DND-41 (cell line): ENCODE measurements around the gene CEBPG.

Experiments
- ATAC-seq: fragments of 200-7000 bp; cut with Tn5 transposase; 3 replicates; pipeline ENCODE4 v1.9.1; 2021; ENCODE audit warnings: low read depth; ENCODE audit not compliant: insufficient read depth
- DNase-seq: peaks from one replicate; pipeline ENCODE4 v3.0.0-alpha.2; 2020
- H2AFZ ChIP-seq: 2 replicates; pipeline ENCODE4 v1.6.0; 2012; ENCODE audit warnings: low read depth, low read length
- H3K27ac ChIP-seq: 2 replicates; pipeline ENCODE4 v1.5.1; 2012; ENCODE audit warnings: low read length, inconsistent platforms
- H3K27me3 ChIP-seq: fragments of 200-600 bp; sonication (generic); 2 replicates; pipeline ENCODE4 v1.6.0; 2012; ENCODE audit warnings: low read length, mild to moderate bottlenecking, inconsistent platforms; ENCODE audit not compliant: insufficient read depth, poor library complexity
- H3K36me3 ChIP-seq: 2 replicates; pipeline ENCODE4 v1.5.1; 2012; ENCODE audit warnings: low read length, inconsistent platforms; ENCODE audit not compliant: insufficient read depth
- H3K4me1 ChIP-seq: 2 replicates; pipeline ENCODE4 v1.5.1; 2012; ENCODE audit warnings: mild to moderate bottlenecking, low read length; ENCODE audit not compliant: insufficient read depth
- H3K4me2 ChIP-seq: 2 replicates; pipeline ENCODE4 v1.6.0; 2012; ENCODE audit warnings: mild to moderate bottlenecking, moderate library complexity, low read length, inconsistent platforms; ENCODE audit not compliant: insufficient read depth
- H3K4me3 ChIP-seq, 2 experiments: fragments of 200-600 bp in 1 of 2; shearing (Covaris generic) in 1 of 2; 2 replicates each; pipeline ENCODE4 v1.5.1; 2012 to 2016; ENCODE audit warnings: inconsistent platforms in 2 of 2, low read length in 2 of 2, mild to moderate bottlenecking in 2 of 2, low read depth in 1 of 2, moderate library complexity in 1 of 2
- H3K79me2 ChIP-seq: 2 replicates; pipeline ENCODE4 v1.6.0; 2012; ENCODE audit warnings: low read length, inconsistent platforms; ENCODE audit not compliant: insufficient read depth
- H3K9ac ChIP-seq: 2 replicates; pipeline ENCODE4 v1.6.0; 2012; ENCODE audit warnings: low read depth, mild to moderate bottlenecking, inconsistent platforms, low read length, moderate library complexity
- H3K9me3 ChIP-seq: 2 replicates; pipeline ENCODE4 v1.5.1; 2012; ENCODE audit warnings: low read length, moderate library complexity, mild to moderate bottlenecking, inconsistent platforms; ENCODE audit not compliant: insufficient read depth, severe bottlenecking
- H4K20me1 ChIP-seq: 2 replicates; pipeline ENCODE4 v1.6.0; 2012; ENCODE audit warnings: low read length; ENCODE audit not compliant: insufficient read depth
- CTCF ChIP-seq: IDR thresholded peaks from 2 replicates; pipeline ENCODE4 v1.5.1; 2012; ENCODE audit warnings: borderline replicate concordance, low read length, moderate library complexity, mild to moderate bottlenecking; ENCODE audit not compliant: poor library complexity, severe bottlenecking; ENCODE audit errors: extremely low read depth
- EZH2 ChIP-seq: IDR thresholded peaks from 3 replicates; pipeline ENCODE4 v1.6.1; 2012; ENCODE audit warnings: borderline replicate concordance, low read depth, mild to moderate bottlenecking, moderate library complexity, low read length, inconsistent platforms; ENCODE audit not compliant: severe bottlenecking

CEBPG gene

GRCh38 chr19:33395561-33396550, 22.3 kb downstream of the CEBPG start:
- no peak overlapping the region for H3K27ac ChIP-seq
- H3K9ac ChIP-seq, result no peak overlapping the region
- no peaks in the 10 kb centered on the region for H3K9me3 ChIP-seq
- ATAC-seq, result no peak
- H3K36me3 ChIP-seq, result no peaks in the 10 kb centered on the region
- no peak overlapping the region for H3K4me3 ChIP-seq
- TF ChIP-seq CTCF (no peak), EZH2 (no peak)
- H3K4me2 ChIP-seq, result no peak overlapping the region
- H3K79me2 ChIP-seq, result 0 out of 2 replicates have a peak, but pooled peaks cover 4% of the 10 kb centered on the region
- no peaks in the 10 kb centered on the region for H3K27me3 ChIP-seq
- peaks cover 44% of the 10 kb centered on the region for H4K20me1 ChIP-seq
- no peaks in the 10 kb centered on the region for H3K4me1 ChIP-seq
- no peak overlapping the region for H2AFZ ChIP-seq
- DNase-seq, result no peak

GRCh38 chr19:33396701-33397535, 23.4 kb downstream of the CEBPG start:
- peaks cover 36% of the 10 kb centered on the region for H4K20me1 ChIP-seq
- no peak for ATAC-seq
- TF ChIP-seq CTCF, result no peak
- TF ChIP-seq EZH2, result no peak
- no peak for DNase-seq
- no peak overlapping the region for H3K9ac ChIP-seq
- no peaks in the 10 kb centered on the region for H3K36me3 ChIP-seq
- H2AFZ ChIP-seq, result no peak overlapping the region
- no peaks in the 10 kb centered on the region for H3K4me1 ChIP-seq
- no peak overlapping the region for H3K4me3 ChIP-seq
- no peak overlapping the region for H3K27ac ChIP-seq
- no peaks in the 10 kb centered on the region for H3K79me2 ChIP-seq
- H3K4me2 ChIP-seq, result no peak overlapping the region
- no peaks in the 10 kb centered on the region for H3K9me3 ChIP-seq
- no peaks in the 10 kb centered on the region for H3K27me3 ChIP-seq

GRCh38 chr19:33397536-33398360, 24.2 kb downstream of the CEBPG start:
- H3K4me2 ChIP-seq, result no peak overlapping the region
- no peak overlapping the region for H3K27ac ChIP-seq

More at GRCh38 chr19:33397536-33398360, 24.2 kb downstream of the CEBPG start:
- H3K79me2 ChIP-seq, result no peaks in the 10 kb centered on the region
- ATAC-seq (no peak), DNase-seq (no peak)
- H3K9ac ChIP-seq, result no peak overlapping the region
- H3K9me3 ChIP-seq, result no peaks in the 10 kb centered on the region
- H2AFZ ChIP-seq, result no peak overlapping the region
- H3K36me3 ChIP-seq, result no peaks in the 10 kb centered on the region
- H3K27me3 ChIP-seq, result no peaks in the 10 kb centered on the region
- H4K20me1 ChIP-seq, result peaks cover 29% of the 10 kb centered on the region
- no peak overlapping the region for H3K4me3 ChIP-seq
- TF ChIP-seq CTCF, result no peak
- no peak for TF ChIP-seq EZH2
- H3K4me1 ChIP-seq, result no peaks in the 10 kb centered on the region
